Neural cell (in vitro differentiated cells): Measurements from ENCODE around the gene DHH. TPM values are rescaled to one million over a fixed set of nuclear protein-coding genes. Genes with fewer than 3 reads are reported as not detected.

Source experiments
- H2AFZ ChIP-seq: fragments of 200-600, 300-800 bp; sonication (generic), shearing (Covaris generic); 2 replicates; pipeline ENCODE4 v1.6.0; 2014; ENCODE audit warnings: low read depth, mild to moderate bottlenecking, antibody characterized with exemption, low read length, moderate library complexity
- H3F3A ChIP-seq: fragments of 200-600 bp; shearing (Covaris generic); 2 replicates; pipeline ENCODE4 v1.6.1; 2016; ENCODE audit warnings: mild to moderate bottlenecking, moderate library complexity, mixed read lengths, antibody characterized with exemption, low read length; ENCODE audit not compliant: insufficient read depth, poor library complexity, severe bottlenecking
- H3K27ac ChIP-seq: fragments of 200-600, 300-800 bp; sonication (generic), shearing (Covaris generic); 2 replicates; pipeline ENCODE4 v1.5.1; 2014; ENCODE audit warnings: mild to moderate bottlenecking, low read length, moderate library complexity
- H3K27me3 ChIP-seq: fragments of 300-800, 200-600 bp; sonication (generic), shearing (Covaris generic); 2 replicates; pipeline ENCODE4 v1.6.0; 2014; ENCODE audit warnings: mild to moderate bottlenecking, low read depth, low read length, moderate library complexity; ENCODE audit not compliant: insufficient read depth
- H3K36me3 ChIP-seq: fragments of 300-800, 200-600 bp; sonication (generic), shearing (Covaris generic); 2 replicates; pipeline ENCODE4 v1.5.1; 2014; ENCODE audit warnings: mild to moderate bottlenecking, antibody characterized with exemption, low read length, moderate library complexity; ENCODE audit not compliant: insufficient read depth
- H3K4me2 ChIP-seq: fragments of 300-800, 200-600 bp; sonication (generic), shearing (Covaris generic); 2 replicates; pipeline ENCODE4 v1.6.0; 2014; ENCODE audit warnings: mild to moderate bottlenecking, low read length
- H3K4me3 ChIP-seq: fragments of 300-800, 200-600 bp; sonication (generic), shearing (Covaris generic); 2 replicates; pipeline ENCODE4 v1.5.1; 2014; ENCODE audit warnings: mild to moderate bottlenecking, low read length, moderate library complexity
- H3K79me2 ChIP-seq: fragments of 200-600 bp; shearing (Covaris generic); replicated peaks from 2 replicates; pipeline ENCODE4 v1.6.0; 2014; ENCODE audit warnings: mild to moderate bottlenecking, low read length, moderate library complexity; ENCODE audit not compliant: insufficient read depth
- H3K9ac ChIP-seq: fragments of 300-800, 200-600 bp; sonication (generic), shearing (Covaris generic); 2 replicates; pipeline ENCODE4 v1.6.1; 2016; ENCODE audit warnings: mild to moderate bottlenecking, low read length, mixed read lengths
- H3K9me2 ChIP-seq: fragments of 200-600 bp; shearing (Covaris generic); 2 replicates; pipeline ENCODE4 v1.6.1; 2016; ENCODE audit warnings: mild to moderate bottlenecking, low read length, mixed read lengths; ENCODE audit not compliant: insufficient read depth
- H3K9me3 ChIP-seq: fragments of 200-600, 300-800 bp; sonication (generic), shearing (Covaris generic); 2 replicates; pipeline ENCODE4 v1.6.1; 2016; ENCODE audit warnings: mild to moderate bottlenecking, mixed run types, low read length, moderate library complexity, mixed read lengths
- H4K20me1 ChIP-seq: fragments of 200-600 bp; shearing (Covaris generic); 2 replicates; pipeline ENCODE4 v1.6.1; 2016; ENCODE audit warnings: mild to moderate bottlenecking, mixed run types; ENCODE audit not compliant: insufficient read depth
- EP300 ChIP-seq: fragments of 450-650 bp; conservative IDR thresholded peaks from 2 replicates; pipeline ENCODE4 v1.6.1; 2014; ENCODE audit warnings: antibody characterized with exemption, mild to moderate bottlenecking, moderate library complexity; ENCODE audit not compliant: poor library complexity, severe bottlenecking
- EZH2 ChIP-seq: fragments of 200-600, 300-800 bp; shearing (Covaris generic), sonication (generic); IDR thresholded peaks from 2 replicates; pipeline ENCODE4 v1.6.1; 2014; ENCODE audit warnings: antibody characterized with exemption, low read length, borderline replicate concordance, mild to moderate bottlenecking; ENCODE audit not compliant: insufficient read depth, poor library complexity, severe bottlenecking
- MXI1 ChIP-seq: fragments of 450-650 bp; conservative IDR thresholded peaks from 2 replicates; pipeline ENCODE4 v1.6.1; 2014; ENCODE audit warnings: antibody characterized with exemption, mild to moderate bottlenecking; ENCODE audit not compliant: poor library complexity, severe bottlenecking
- POLR2AphosphoS5 ChIP-seq: IDR thresholded peaks from 2 replicates; pipeline ENCODE4 v1.6.1; 2012
- RAD21 ChIP-seq: fragments of 450-650 bp; conservative IDR thresholded peaks from 2 replicates; pipeline ENCODE4 v1.6.1; 2014; ENCODE audit warnings: antibody characterized with exemption, mild to moderate bottlenecking, moderate library complexity
- REST ChIP-seq: IDR thresholded peaks from 2 replicates; pipeline ENCODE4 v1.6.1; 2012; ENCODE audit warnings: borderline replicate concordance
- SMC3 ChIP-seq: fragments of 450-650 bp; conservative IDR thresholded peaks from 2 replicates; pipeline ENCODE4 v1.6.1; 2014; ENCODE audit warnings: antibody characterized with exemption, mild to moderate bottlenecking, moderate library complexity; ENCODE audit not compliant: poor library complexity
- TAF1 ChIP-seq: IDR thresholded peaks from 2 replicates; pipeline ENCODE4 v1.6.1; 2012; ENCODE audit warnings: low read depth
- polyA minus RNA-seq: library from RNA; depleted of rRNA, polyadenylated mRNA; stranded (reverse); fragments of >200 nt; gene quantifications from 2 replicates; pipeline ENCODE4 v1.2.3, GENCODE V29; 2014
- polyA plus RNA-seq: library from polyadenylated mRNA; depleted of rRNA; stranded (reverse); fragments of >200 nt; gene quantifications from 2 replicates; pipeline ENCODE4 v1.2.3, GENCODE V29; 2014
- TF ChIP-seq, protein P1 (sequence below): fragments of 450-650 bp; IDR thresholded peaks from 2 replicates; pipeline ENCODE4 v1.5.1; 2014; ENCODE audit warnings: antibody characterized with exemption, mild to moderate bottlenecking, moderate library complexity; ENCODE audit not compliant: poor library complexity, severe bottlenecking

DHH gene
- polyA plus RNA-seq (0.28 and 0.66 TPM in 2 replicates), polyA minus RNA-seq (0.46 and 0.49 TPM in 2 replicates)

GRCh38 chr12:49094160-49094974 lies at the start of gene DHH:
Gene DHH, minus strand, starts transcription at chr12:49094801. Its CDS starts 289 bp downstream, at chr12:49094512.
- Histone ChIP-seq H3K9ac (no peak within 1 kb of the TSS), H3K36me3 (peaks cover 7% of the 10 kb centered on the region), H2AFZ (no peak within 1 kb of the TSS), H3K4me2 (no peak within 1 kb of the TSS), H3K9me2 (no peaks in the 10 kb centered on the region), H4K20me1 (no peaks in the 10 kb centered on the region), H3K27ac (no peak within 1 kb of the TSS), H3K9me3 (no peaks in the 10 kb centered on the region), H3F3A (no peaks in the 10 kb centered on the region), H3K79me2 (no peaks in the 10 kb centered on the region), H3K4me3 (peak within 1 kb of the TSS; percentile 48), H3K27me3 (peaks cover 58% of the 10 kb centered on the region)
- TF ChIP-seq POLR2AphosphoS5 (peak; percentile 7), MXI1 (no peak), SMC3 (no peak), REST (no peak)

GRCh38 chr12:49144384-49144783 lies 49.8 kb upstream of the DHH start:
- no peak overlapping the region for H2AFZ ChIP-seq
- H3K9me3 ChIP-seq: no peaks in the 10 kb centered on the region
- no peaks in the 10 kb centered on the region for H4K20me1 ChIP-seq
- TF ChIP-seq MXI1 (no peak), REST (no peak), EZH2 (no peak), SMC3 (no peak), POLR2AphosphoS5 (no peak), EP300 (no peak), RAD21 (no peak), TAF1 (no peak)
- TF ChIP-seq, protein P1, sequence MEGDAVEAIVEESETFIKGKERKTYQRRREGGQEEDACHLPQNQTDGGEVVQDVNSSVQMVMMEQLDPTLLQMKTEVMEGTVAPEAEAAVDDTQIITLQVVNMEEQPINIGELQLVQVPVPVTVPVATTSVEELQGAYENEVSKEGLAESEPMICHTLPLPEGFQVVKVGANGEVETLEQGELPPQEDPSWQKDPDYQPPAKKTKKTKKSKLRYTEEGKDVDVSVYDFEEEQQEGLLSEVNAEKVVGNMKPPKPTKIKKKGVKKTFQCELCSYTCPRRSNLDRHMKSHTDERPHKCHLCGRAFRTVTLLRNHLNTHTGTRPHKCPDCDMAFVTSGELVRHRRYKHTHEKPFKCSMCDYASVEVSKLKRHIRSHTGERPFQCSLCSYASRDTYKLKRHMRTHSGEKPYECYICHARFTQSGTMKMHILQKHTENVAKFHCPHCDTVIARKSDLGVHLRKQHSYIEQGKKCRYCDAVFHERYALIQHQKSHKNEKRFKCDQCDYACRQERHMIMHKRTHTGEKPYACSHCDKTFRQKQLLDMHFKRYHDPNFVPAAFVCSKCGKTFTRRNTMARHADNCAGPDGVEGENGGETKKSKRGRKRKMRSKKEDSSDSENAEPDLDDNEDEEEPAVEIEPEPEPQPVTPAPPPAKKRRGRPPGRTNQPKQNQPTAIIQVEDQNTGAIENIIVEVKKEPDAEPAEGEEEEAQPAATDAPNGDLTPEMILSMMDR: no peak
- no peak overlapping the region for H3K4me3 ChIP-seq
- no peaks in the 10 kb centered on the region for H3K27me3 ChIP-seq
- no peak overlapping the region for H3K9ac ChIP-seq
- H3K36me3 ChIP-seq: no peaks in the 10 kb centered on the region
- no peaks in the 10 kb centered on the region for H3K79me2 ChIP-seq
- H3K27ac ChIP-seq: no peak overlapping the region
- H3K4me2 ChIP-seq: no peak overlapping the region
- H3K9me2 ChIP-seq: no peaks in the 10 kb centered on the region
- no peaks in the 10 kb centered on the region for H3F3A ChIP-seq
